HEK293T (cell line): ENCODE data around the gene MAF.

Experiments
- ELF4 ChIP-seq: fragments of 450-650 bp; IDR thresholded peaks from 2 replicates; pipeline ENCODE4 v1.6.1; 2017; ENCODE audit warnings: antibody characterized with exemption
- FOXA1 ChIP-seq: fragments of 450-650 bp; IDR thresholded peaks from 2 replicates; pipeline ENCODE4 v1.6.1; 2016; ENCODE audit warnings: mild to moderate bottlenecking
- FOXK2 ChIP-seq: fragments of 450-650 bp; IDR thresholded peaks from 2 replicates; pipeline ENCODE4 v1.6.1; 2016; ENCODE audit warnings: mild to moderate bottlenecking
- PKNOX1 ChIP-seq: fragments of 450-650 bp; IDR thresholded peaks from 2 replicates; pipeline ENCODE4 v1.6.1; 2016
- SP1 ChIP-seq: fragments of 450-650 bp; IDR thresholded peaks from 2 replicates; pipeline ENCODE4 v1.6.1; 2017
- SUZ12 ChIP-seq: fragments of 450-650 bp; IDR thresholded peaks from 2 replicates; pipeline ENCODE4 v1.6.1; 2016; ENCODE audit warnings: mild to moderate bottlenecking
- ZNF384 ChIP-seq: fragments of 450-650 bp; IDR thresholded peaks from 2 replicates; pipeline ENCODE4 v1.6.1; 2016

- TF ChIP-seq PKNOX1 = no peak
- no peak for TF ChIP-seq ZNF384
- no peak for TF ChIP-seq ELF4
- TF ChIP-seq FOXK2 = no peak
- no peak for TF ChIP-seq FOXA1
- TF ChIP-seq SUZ12 = no peak
- TF ChIP-seq SP1 = no peak
These were observed 10.9 kb downstream of the MAF start for GRCh38 chr16:79589601-79590102.
